Frontal cortex (tissue), 4 donors: ENCODE results near the gene XYLT1. TPM values are rescaled to one million over a fixed set of nuclear protein-coding genes. Genes with fewer than 3 reads are reported as not detected.
"Not testable (repeated sequence)": the region's sequence is repeated elsewhere in the genome, so short reads cannot be mapped to it uniquely, and the experiment has no call there.

Source experiments
- DNase-seq, 2 donors: peaks; one replicate each; pipeline ENCODE4 v3.0.0; 2012; ENCODE audit warnings: low spot score in 2 of 2
- FAIRE-seq: peaks from 2 replicates; lab custom pipeline; 2012; peaks lifted over from hg19 to GRCh38; lab: Jason Lieb, UNC
- total RNA-seq: library from RNA; depleted of rRNA; stranded (reverse); fragments of >200 nt; gene quantifications from one replicate; pipeline ENCODE4 v1.2.3, GENCODE V29; 2014
- donor health status: control.
- donor health status: control.
- donor health status: control.

The XYLT1 gene
- total RNA-seq, result 28.9 TPM

- FAIRE-seq, result no peak
- DNase-seq, result peak in 1 of 2 donors; percentile 62
Measured at GRCh38 chr16:17470908-17471718, at the start of gene XYLT1. TSS of gene XYLT1 (minus strand) at chr16:17470960. CDS start at chr16:17470796, 164 bp downstream.

GRCh38 chr16:17520111-17520510 lies 49.4 kb upstream of the XYLT1 start:
- DNase-seq, result no peak
- FAIRE-seq, result no peak

GRCh38 chr16:17519101-17519955 lies 48.6 kb upstream of the XYLT1 start:
- DNase-seq (no peak), FAIRE-seq (no peak)

DNA sequence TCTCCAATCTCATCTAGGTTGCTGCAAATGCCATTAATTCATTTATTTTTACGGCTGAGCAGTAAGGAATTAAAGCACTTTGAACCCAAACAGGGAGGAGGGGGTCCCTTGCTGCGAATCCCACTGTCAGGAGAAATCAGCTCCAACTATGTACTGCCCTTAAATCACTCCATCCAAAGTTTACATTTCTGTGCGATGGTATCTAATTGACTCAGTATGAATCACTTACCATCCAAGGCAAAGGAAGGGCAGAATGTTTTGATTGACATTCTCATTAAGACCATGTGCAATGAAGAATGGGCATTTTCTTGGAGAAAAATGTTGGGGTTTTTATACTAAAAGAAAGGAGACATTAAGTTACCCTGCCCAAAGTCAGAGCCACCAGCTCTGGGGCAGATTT lies 47.7 kb upstream of the XYLT1 start:
- FAIRE-seq (no peak), DNase-seq (no peak)

GRCh38 chr16:17515421-17516210 lies 44.9 kb upstream of the XYLT1 start:
- DNase-seq (no peak), FAIRE-seq (no peak)

GRCh38 chr16:17512636-17513220 lies 42.0 kb upstream of the XYLT1 start:
- no peak for FAIRE-seq
- DNase-seq, result no peak

- DNase-seq (no peak), FAIRE-seq (no peak)
Measured at GRCh38 chr16:17511340-17511739, 40.6 kb upstream of the XYLT1 start.

GRCh38 chr16:17510567-17510966 lies 39.8 kb upstream of the XYLT1 start:
- FAIRE-seq (no peak), DNase-seq (no peak)

DNA sequence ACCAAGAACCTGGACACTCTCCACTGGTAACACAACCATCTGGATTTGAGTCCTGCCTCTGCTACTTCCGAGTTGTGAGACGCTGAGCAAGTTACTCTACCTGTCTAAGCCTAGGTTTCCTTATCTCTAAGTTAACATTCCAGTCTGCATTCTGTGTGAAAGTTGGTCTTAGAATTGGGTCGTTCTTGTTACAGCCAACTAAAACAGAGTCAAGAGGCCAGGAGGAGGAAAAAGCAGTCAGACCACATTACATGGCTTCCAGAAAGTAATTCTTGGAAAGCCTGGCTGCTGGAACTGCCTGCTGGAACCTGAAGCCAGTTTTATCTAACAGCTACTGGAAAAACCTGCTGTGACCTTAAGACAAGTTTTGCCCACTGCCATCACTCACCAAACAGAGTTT lies 38.4 kb upstream of the XYLT1 start:
- DNase-seq, result no peak
- no peak for FAIRE-seq

GRCh38 chr16:17508303-17508702 lies 37.5 kb upstream of the XYLT1 start:
- FAIRE-seq (no peak), DNase-seq (no peak)

- FAIRE-seq, result not testable (repeated sequence)
Measured at GRCh38 chr16:17507516-17507915, 36.8 kb upstream of the XYLT1 start.

DNA sequence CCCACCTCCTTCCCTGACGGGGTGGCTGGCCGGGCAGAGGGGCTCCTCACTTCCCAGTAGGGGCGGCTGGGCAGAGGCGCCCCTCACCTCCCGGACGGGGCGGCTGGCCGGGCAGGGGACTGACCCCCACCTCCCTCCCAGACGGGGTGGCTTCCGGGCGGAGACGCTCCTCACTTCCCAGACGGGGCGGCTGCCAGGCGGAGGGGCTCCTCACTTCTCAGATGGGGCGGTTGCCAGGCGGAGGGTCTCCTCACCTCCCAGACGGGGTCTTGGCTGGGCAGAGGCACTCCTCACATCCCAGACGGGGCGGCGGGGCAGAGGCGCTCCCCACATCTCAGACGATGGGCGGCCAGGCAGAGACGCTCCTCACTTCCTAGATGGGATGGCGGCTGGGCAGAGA lies 35.1 kb upstream of the XYLT1 start:
- not testable (repeated sequence) for DNase-seq, FAIRE-seq

More at GRCh38 chr16:17507516-17507915, 36.8 kb upstream of the XYLT1 start:
- DNase-seq, result not testable (repeated sequence)

DNA sequence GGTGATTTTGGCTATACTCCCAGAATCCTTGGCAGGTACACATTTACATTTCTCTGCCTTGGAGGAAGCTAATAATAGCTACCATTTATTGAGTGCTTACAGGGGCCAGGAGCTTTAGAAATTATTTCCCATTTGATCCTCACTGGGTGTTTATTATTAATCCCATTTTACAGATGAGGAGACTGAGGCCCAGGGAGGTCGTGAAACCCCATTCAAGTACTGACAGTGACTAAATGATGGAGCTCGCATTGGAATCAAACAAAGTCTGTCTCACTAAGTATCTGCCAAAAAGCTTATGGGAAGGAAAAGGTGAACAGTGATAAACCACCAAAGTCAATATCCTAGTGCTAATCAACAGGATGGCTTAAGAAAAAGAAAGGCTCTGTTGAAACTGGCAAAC lies 33.3 kb upstream of the XYLT1 start:
- FAIRE-seq, result no peak
- no peak for DNase-seq

DNA sequence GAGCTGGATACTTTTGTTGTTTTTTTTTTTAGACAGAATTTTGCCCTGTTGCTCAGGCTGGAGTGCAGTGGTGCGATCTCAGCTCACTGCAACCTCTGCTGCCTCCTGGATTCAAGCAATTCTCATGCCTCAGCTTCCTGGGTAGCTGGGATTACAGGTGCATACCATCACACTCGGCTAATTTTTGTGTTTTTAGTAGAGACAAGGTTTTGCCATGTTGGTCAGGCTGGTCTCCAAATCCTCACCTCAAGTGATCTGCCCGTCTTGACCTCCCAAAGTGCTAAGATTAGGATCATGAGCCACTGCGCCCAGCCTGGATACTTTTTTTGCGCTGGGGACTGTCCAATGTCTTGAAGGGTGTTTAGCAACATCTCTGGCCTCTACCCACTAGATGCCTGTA lies 32.6 kb upstream of the XYLT1 start:
- DNase-seq (no peak), FAIRE-seq (no peak)

GRCh38 chr16:17501321-17501720 lies 30.6 kb upstream of the XYLT1 start:
- FAIRE-seq (no peak), DNase-seq (no peak)

- no peak for FAIRE-seq
- DNase-seq, result no peak
Measured at GRCh38 chr16:17499223-17499902, 28.6 kb upstream of the XYLT1 start.

GRCh38 chr16:17497648-17498047 lies 26.9 kb upstream of the XYLT1 start:
- DNase-seq (no peak), FAIRE-seq (no peak)

- no peak for FAIRE-seq
- DNase-seq, result no peak
Measured at GRCh38 chr16:17496891-17497290, 26.1 kb upstream of the XYLT1 start.

DNA sequence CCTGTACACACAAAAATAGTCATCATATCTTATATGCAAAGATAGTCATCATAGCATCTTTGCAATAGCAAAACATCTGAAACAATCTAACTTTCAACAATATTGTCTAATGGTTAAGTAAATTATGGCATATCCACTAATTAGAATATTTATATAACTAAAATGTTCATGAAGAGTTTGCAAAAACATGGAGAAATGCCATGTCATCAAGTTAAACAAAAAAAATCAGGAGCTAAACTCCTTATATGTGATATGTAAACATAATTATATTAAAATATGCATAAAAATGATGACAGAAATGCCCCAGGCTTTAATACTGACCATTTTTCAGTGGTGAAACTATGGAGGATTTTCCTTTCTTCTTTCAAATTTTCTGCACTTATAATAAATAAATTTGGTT lies 22.3 kb upstream of the XYLT1 start:
- no peak for FAIRE-seq
- no peak for DNase-seq
